Osteoblast (primary cell): Measurements from ENCODE around the gene MAP4K2. TPM values are rescaled to one million over a fixed set of nuclear protein-coding genes. Genes with fewer than 3 reads are reported as not detected.
"Not testable (repeated sequence)": the region's sequence is repeated elsewhere in the genome, so short reads cannot be mapped to it uniquely, and the experiment has no call there.

Experiments
- DNase-seq: peaks from one replicate; pipeline ENCODE4 v3.0.0; 2011; ENCODE audit warnings: low spot score, mixed read lengths; ENCODE audit not compliant: insufficient read length; ENCODE audit errors: missing footprints
- H2AFZ ChIP-seq: 2 replicates; pipeline ENCODE4 v1.6.0; 2011; ENCODE audit warnings: mild to moderate bottlenecking, low read length
- H3K27ac ChIP-seq: 2 replicates; pipeline ENCODE4 v1.5.1; 2011; ENCODE audit warnings: mild to moderate bottlenecking, low read depth, low read length, moderate library complexity
- H3K27me3 ChIP-seq: 2 replicates; pipeline ENCODE4 v1.6.0; 2012; ENCODE audit warnings: mild to moderate bottlenecking, control low read depth, inconsistent platforms, low read length, moderate library complexity; ENCODE audit not compliant: insufficient read depth
- H3K36me3 ChIP-seq: 2 replicates; pipeline ENCODE4 v1.5.1; 2011; ENCODE audit warnings: mild to moderate bottlenecking, low read length, control low read depth, moderate library complexity; ENCODE audit not compliant: insufficient read depth
- H3K4me1 ChIP-seq: 2 replicates; pipeline ENCODE4 v1.5.1; 2011; ENCODE audit warnings: mild to moderate bottlenecking, low read length, control low read depth, moderate library complexity; ENCODE audit not compliant: insufficient read depth
- H3K4me2 ChIP-seq: 2 replicates; pipeline ENCODE4 v1.6.0; 2011; ENCODE audit warnings: mild to moderate bottlenecking, low read length; ENCODE audit not compliant: insufficient read depth
- H3K4me3 ChIP-seq: fragments of 200-600 bp; sonication (generic); 3 replicates; pipeline ENCODE4 v1.5.1; 2012; ENCODE audit warnings: mild to moderate bottlenecking, low read length, inconsistent platforms; ENCODE audit not compliant: insufficient read depth
- H3K79me2 ChIP-seq: 2 replicates; pipeline ENCODE4 v1.6.0; 2012; ENCODE audit warnings: mild to moderate bottlenecking, low read length, control low read depth, inconsistent platforms; ENCODE audit not compliant: insufficient read depth
- H3K9me3 ChIP-seq: 2 replicates; pipeline ENCODE4 v1.5.1; 2011; ENCODE audit warnings: low read depth, low read length, control low read depth
- H4K20me1 ChIP-seq: 2 replicates; pipeline ENCODE4 v1.6.0; 2012; ENCODE audit warnings: mild to moderate bottlenecking, low read length, control low read depth; ENCODE audit not compliant: insufficient read depth
- total RNA-seq: library from RNA; depleted of rRNA; stranded (reverse); fragments of >200 nt; gene quantifications from 2 replicates; pipeline ENCODE4 v1.2.3, GENCODE V29; 2012
- TF ChIP-seq, protein P1 (sequence below): IDR thresholded peaks from 2 replicates; pipeline ENCODE4 v1.5.1; 2011; ENCODE audit warnings: mild to moderate bottlenecking, low read depth, low read length, moderate library complexity; ENCODE audit errors: extremely low read depth

Gene MAP4K2
- total RNA-seq, 1 donor: 9.8 TPM

DNA sequence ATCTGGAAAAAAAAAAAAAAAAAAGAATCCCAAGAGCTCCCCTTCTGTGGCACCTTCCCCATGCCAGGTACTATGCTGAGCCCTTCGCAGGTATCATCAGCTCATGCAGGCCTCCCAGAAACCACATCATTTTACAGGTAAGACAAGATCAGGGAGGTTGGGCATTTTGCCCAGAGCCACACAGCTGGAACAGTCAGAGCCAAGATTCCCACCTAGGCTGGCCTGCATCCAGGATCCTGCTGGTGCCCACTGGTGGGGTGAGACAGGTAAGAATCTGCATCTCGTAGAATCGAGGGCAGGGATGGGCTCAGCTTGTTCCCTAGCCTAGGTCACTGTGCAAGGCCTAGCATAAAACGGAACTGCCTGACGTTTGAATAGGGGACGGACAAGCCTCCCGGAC lies 23.0 kb upstream of the MAP4K2 start:
- no peaks in the 10 kb centered on the region for H3K79me2 ChIP-seq
- H3K36me3 ChIP-seq: no peaks in the 10 kb centered on the region
- no peak overlapping the region for H3K4me2 ChIP-seq
- DNase-seq: peak; percentile 34
- TF ChIP-seq, protein P1, sequence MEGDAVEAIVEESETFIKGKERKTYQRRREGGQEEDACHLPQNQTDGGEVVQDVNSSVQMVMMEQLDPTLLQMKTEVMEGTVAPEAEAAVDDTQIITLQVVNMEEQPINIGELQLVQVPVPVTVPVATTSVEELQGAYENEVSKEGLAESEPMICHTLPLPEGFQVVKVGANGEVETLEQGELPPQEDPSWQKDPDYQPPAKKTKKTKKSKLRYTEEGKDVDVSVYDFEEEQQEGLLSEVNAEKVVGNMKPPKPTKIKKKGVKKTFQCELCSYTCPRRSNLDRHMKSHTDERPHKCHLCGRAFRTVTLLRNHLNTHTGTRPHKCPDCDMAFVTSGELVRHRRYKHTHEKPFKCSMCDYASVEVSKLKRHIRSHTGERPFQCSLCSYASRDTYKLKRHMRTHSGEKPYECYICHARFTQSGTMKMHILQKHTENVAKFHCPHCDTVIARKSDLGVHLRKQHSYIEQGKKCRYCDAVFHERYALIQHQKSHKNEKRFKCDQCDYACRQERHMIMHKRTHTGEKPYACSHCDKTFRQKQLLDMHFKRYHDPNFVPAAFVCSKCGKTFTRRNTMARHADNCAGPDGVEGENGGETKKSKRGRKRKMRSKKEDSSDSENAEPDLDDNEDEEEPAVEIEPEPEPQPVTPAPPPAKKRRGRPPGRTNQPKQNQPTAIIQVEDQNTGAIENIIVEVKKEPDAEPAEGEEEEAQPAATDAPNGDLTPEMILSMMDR: no peak
- no peak overlapping the region for H2AFZ ChIP-seq
- H3K27me3 ChIP-seq: peaks cover 8% of the 10 kb centered on the region
- H3K4me1 ChIP-seq: no peaks in the 10 kb centered on the region
- no peak overlapping the region for H3K27ac ChIP-seq
- H3K9me3 ChIP-seq: no peaks in the 10 kb centered on the region
- H3K4me3 ChIP-seq: no peak overlapping the region
- no peaks in the 10 kb centered on the region for H4K20me1 ChIP-seq

DNA sequence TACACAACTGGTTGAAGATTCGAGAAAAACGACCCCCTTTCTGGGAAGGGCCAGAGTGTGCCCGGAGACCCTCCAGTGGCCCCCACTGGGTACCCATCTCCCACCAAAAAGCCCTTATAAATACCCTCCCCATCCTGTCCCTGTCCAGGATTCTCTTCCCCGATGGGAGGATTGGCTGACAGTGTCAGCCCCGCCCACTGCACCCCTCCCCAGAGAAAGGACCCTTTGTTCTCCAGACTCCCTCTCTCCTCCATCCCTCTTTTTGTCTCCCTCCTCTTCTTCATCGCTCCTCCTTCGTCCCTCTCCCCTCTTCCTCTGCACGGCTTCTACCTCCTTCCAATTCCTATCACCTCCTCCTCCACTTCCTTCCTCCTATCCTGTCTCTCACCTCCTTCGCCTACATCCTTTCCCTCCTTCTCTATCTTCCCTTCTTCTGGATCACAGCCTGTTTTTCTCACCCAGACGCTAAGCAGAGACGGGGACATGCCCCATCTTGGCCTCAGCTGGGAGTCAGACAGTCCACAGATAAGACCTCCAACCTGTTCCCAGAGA lies 20.6 kb upstream of the MAP4K2 start:
- Histone ChIP-seq H2AFZ (no peak overlapping the region), H3K27ac (no peak overlapping the region), H3K9me3 (no peaks in the 10 kb centered on the region), H3K79me2 (no peaks in the 10 kb centered on the region), H3K4me2 (no peak overlapping the region), H3K4me1 (no peaks in the 10 kb centered on the region), H3K4me3 (no peak overlapping the region), H4K20me1 (no peaks in the 10 kb centered on the region), H3K27me3 (peaks cover 8% of the 10 kb centered on the region), H3K36me3 (no peaks in the 10 kb centered on the region)
- peak; percentile 50 for DNase-seq
- TF ChIP-seq, protein P1: no peak

DNA sequence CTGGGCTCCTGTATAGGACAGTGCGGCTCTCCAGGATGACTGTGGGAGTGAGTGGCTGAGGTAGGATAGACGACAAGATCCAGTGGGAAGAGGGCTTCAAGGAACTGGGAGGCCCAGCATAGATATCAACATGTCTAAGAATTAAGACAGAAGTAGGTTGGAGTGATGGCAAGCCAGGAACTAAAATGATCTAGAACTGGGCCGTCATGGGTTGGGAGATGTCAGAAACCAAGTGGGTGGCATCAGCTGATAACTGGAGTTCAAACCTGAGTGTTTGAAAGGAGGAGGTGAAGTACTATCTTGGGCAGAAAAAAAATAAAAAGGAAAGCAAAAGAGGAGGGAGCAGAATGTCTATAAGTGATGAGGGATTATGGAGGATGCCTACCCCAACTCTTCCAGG lies 14.5 kb upstream of the MAP4K2 start:
- peak; percentile 0 for DNase-seq
- TF ChIP-seq, protein P1: no peak
- no peak overlapping the region for H2AFZ ChIP-seq
- no peaks in the 10 kb centered on the region for H3K79me2 ChIP-seq
- H3K4me2 ChIP-seq: no peak overlapping the region
- H3K36me3 ChIP-seq: no peaks in the 10 kb centered on the region
- H3K27me3 ChIP-seq: no peaks in the 10 kb centered on the region
- no peaks in the 10 kb centered on the region for H3K9me3 ChIP-seq
- H4K20me1 ChIP-seq: no peaks in the 10 kb centered on the region
- no peaks in the 10 kb centered on the region for H3K4me1 ChIP-seq
- no peak overlapping the region for H3K4me3 ChIP-seq
- H3K27ac ChIP-seq: no peak overlapping the region

DNA sequence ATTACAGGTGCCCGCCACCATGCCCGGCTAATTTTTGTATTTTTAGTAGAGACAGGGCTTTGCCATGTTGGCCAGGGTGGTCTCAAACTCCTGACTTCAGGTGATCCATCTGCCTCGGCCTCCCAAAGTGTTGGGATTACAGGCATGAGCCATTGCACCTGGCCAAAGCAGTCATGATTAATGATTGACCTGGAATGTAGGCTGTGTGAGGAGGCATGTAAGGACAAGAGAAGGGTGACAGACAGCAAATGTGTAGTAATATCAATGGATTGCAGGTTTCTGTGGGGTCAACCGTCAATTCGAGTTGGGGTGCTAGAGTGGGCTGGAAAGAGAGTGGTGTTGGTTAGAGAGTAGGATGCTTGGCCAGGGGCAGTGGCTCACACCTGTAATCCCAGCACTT lies 12.4 kb upstream of the MAP4K2 start:
- H3K36me3 ChIP-seq, H3K9me3 ChIP-seq, H4K20me1 ChIP-seq, H3K4me2 ChIP-seq, H2AFZ ChIP-seq, H3K4me1 ChIP-seq, H3K27ac ChIP-seq, H3K4me3 ChIP-seq, H3K27me3 ChIP-seq, H3K79me2 ChIP-seq: not testable (repeated sequence)
- DNase-seq: peak; percentile 39
